SU-DHL-6 (cell line): ENCODE measurements around the gene GRID1.

Source experiments
- H2AFZ ChIP-seq: fragments of 200-600 bp; sonication (generic); 2 replicates; pipeline ENCODE4 v1.6.1; 2014; ENCODE audit warnings: low read depth, mild to moderate bottlenecking, moderate library complexity, mixed read lengths, antibody characterized with exemption, low read length; ENCODE audit not compliant: severe bottlenecking
- H3F3A ChIP-seq: fragments of 200-600 bp; shearing (Covaris generic); 2 replicates; pipeline ENCODE4 v1.6.0; 2016; ENCODE audit warnings: antibody characterized with exemption, mild to moderate bottlenecking; ENCODE audit not compliant: insufficient read depth
- H3K27ac ChIP-seq: fragments of 200-600 bp; sonication (generic); 2 replicates; pipeline ENCODE4 v1.5.1; 2016; ENCODE audit warnings: low read depth, mild to moderate bottlenecking, low read length, moderate library complexity, mixed read lengths
- H3K27me3 ChIP-seq: fragments of 200-600 bp; sonication (generic), shearing (Covaris generic); 2 replicates; pipeline ENCODE4 v1.6.0; 2014; ENCODE audit warnings: mild to moderate bottlenecking, low read length
- H3K36me3 ChIP-seq: fragments of 200-600 bp; sonication (generic); 2 replicates; pipeline ENCODE4 v1.6.1; 2014; ENCODE audit warnings: mild to moderate bottlenecking, low read length, mixed read lengths
- H3K4me2 ChIP-seq: fragments of 300-600, 200-600 bp; shearing (Covaris generic), sonication (generic); 2 replicates; pipeline ENCODE4 v1.6.0; 2014; ENCODE audit warnings: low read length, low read depth, mild to moderate bottlenecking; ENCODE audit not compliant: poor library complexity, severe bottlenecking
- H3K4me3 ChIP-seq: fragments of 200-600 bp; sonication (generic); 2 replicates; pipeline ENCODE4 v1.5.1; 2014; ENCODE audit warnings: antibody characterized with exemption, low read length, mild to moderate bottlenecking, mixed read lengths; ENCODE audit not compliant: insufficient read depth, poor library complexity, severe bottlenecking
- H3K79me2 ChIP-seq: fragments of 200-600 bp; sonication (generic); 2 replicates; pipeline ENCODE4 v1.6.1; 2014; ENCODE audit warnings: mild to moderate bottlenecking, low read length, moderate library complexity; ENCODE audit not compliant: insufficient read depth
- H3K9ac ChIP-seq: fragments of 200-600 bp; sonication (generic); 2 replicates; pipeline ENCODE4 v1.7.0; 2014; ENCODE audit warnings: mild to moderate bottlenecking, low read length
- H3K9me2 ChIP-seq: fragments of 200-600 bp; sonication (generic); replicated peaks from 2 replicates; pipeline ENCODE4 v1.6.1; 2014; ENCODE audit warnings: low read length; ENCODE audit not compliant: insufficient read depth
- H3K9me3 ChIP-seq: fragments of 200-600 bp; sonication (generic); 2 replicates; pipeline ENCODE4 v1.6.1; 2014; ENCODE audit warnings: low read length, mixed read lengths; ENCODE audit not compliant: insufficient read depth
- H4K20me1 ChIP-seq: fragments of 200-600 bp; sonication (generic); 2 replicates; pipeline ENCODE4 v1.6.1; 2014; ENCODE audit warnings: low read depth, mild to moderate bottlenecking, antibody characterized with exemption, low read length, moderate library complexity, mixed read lengths
- EZH2phosphoT487 ChIP-seq: fragments of 200-600 bp; sonication (generic), shearing (Covaris generic); conservative IDR thresholded peaks from 2 replicates; pipeline ENCODE4 v1.6.1; 2018; ENCODE audit warnings: mild to moderate bottlenecking, antibody characterized with exemption, low read length, moderate library complexity, mixed read lengths
- TF ChIP-seq, protein P1 (sequence below): fragments of 200-600 bp; sonication (generic); IDR thresholded peaks from one replicate; pipeline ENCODE4 v1.5.1; 2017; ENCODE audit warnings: antibody characterized with exemption, mild to moderate bottlenecking, low read length, moderate library complexity; ENCODE audit not compliant: insufficient read depth, poor library complexity, severe bottlenecking

GRID1 gene

DNA sequence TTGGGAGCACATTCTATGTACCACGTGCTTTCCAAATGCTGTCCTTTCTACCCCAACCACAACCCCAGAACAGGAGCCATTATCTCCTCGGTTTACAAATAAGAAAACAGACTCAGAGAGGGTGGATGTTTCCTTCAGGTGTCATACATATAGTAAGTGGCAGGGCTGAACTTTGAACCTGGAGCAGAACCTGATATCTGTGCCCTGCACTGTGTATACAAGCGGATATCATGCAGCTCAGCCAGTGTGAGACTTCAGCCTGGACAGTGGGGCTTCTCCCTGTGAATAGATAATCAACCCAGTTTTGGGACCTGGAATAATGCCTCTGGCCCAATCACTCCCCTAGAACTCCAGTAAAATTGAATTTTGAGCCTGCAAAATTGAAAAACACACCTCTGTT lies 341.1 kb downstream of the GRID1 start:
- Histone ChIP-seq H3F3A (no peaks in the 10 kb centered on the region), H3K9me2 (no peaks in the 10 kb centered on the region), H3K27ac (no peak overlapping the region), H2AFZ (no peak overlapping the region), H3K4me3 (no peak overlapping the region), H3K9me3 (peaks cover 11% of the 10 kb centered on the region; the same call in 1 of the 2 replicates), H3K36me3 (no peaks in the 10 kb centered on the region), H4K20me1 (no peaks in the 10 kb centered on the region), H3K27me3 (no peaks in the 10 kb centered on the region), H3K9ac (no peak overlapping the region), H3K79me2 (no peaks in the 10 kb centered on the region), H3K4me2 (no peak overlapping the region)
- TF ChIP-seq, protein P1, sequence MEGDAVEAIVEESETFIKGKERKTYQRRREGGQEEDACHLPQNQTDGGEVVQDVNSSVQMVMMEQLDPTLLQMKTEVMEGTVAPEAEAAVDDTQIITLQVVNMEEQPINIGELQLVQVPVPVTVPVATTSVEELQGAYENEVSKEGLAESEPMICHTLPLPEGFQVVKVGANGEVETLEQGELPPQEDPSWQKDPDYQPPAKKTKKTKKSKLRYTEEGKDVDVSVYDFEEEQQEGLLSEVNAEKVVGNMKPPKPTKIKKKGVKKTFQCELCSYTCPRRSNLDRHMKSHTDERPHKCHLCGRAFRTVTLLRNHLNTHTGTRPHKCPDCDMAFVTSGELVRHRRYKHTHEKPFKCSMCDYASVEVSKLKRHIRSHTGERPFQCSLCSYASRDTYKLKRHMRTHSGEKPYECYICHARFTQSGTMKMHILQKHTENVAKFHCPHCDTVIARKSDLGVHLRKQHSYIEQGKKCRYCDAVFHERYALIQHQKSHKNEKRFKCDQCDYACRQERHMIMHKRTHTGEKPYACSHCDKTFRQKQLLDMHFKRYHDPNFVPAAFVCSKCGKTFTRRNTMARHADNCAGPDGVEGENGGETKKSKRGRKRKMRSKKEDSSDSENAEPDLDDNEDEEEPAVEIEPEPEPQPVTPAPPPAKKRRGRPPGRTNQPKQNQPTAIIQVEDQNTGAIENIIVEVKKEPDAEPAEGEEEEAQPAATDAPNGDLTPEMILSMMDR = no peak
- TF ChIP-seq EZH2phosphoT487 = no peak

DNA sequence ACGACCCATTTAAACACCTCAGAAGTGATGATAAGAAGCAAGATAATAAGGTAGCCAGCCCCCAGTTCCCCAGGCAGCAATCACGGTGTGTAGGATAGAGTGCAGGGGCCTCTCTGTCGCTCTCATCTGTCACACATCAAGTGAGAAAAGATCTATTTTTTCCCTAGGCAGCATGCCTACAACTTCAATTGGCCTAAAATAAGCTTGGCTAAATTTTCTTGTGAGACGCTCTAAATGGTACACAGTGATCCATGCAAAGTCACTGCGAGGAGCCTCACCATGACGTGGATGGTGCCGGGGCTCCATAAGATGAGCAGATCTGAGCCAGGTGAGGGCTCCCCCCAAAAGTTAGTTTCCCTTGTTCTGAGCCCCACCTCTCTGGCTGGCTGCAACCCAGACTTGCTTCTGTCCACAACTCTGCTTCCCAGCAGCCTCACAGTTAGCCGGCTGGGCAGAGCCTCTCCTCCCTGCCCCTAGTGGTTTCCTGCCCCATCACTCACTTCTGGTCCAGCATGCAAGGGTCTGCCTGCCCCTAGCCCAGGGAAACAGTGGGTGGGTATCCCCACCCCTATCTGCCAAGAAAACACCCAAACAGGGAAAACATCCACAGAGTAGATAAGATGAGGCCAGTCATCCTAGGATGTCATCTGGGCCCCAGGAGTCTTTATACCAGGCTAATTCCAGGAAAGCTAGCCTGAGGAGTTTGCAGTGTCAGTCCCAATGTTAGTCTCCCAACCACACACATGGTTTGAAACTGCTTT lies 342.1 kb downstream of the GRID1 start:
- Histone ChIP-seq H3K27ac (no peak overlapping the region), H3K9ac (no peak overlapping the region), H3F3A (no peaks in the 10 kb centered on the region), H3K9me3 (0 out of 2 replicates have a peak, but pooled peaks cover under 1% of the 10 kb centered on the region), H2AFZ (no peak overlapping the region), H3K4me2 (no peak overlapping the region), H4K20me1 (no peaks in the 10 kb centered on the region), H3K4me3 (no peak overlapping the region), H3K79me2 (no peaks in the 10 kb centered on the region), H3K9me2 (no peaks in the 10 kb centered on the region), H3K27me3 (no peaks in the 10 kb centered on the region), H3K36me3 (no peaks in the 10 kb centered on the region)
- TF ChIP-seq EZH2phosphoT487 = no peak
- TF ChIP-seq, protein P1 = no peak

DNA sequence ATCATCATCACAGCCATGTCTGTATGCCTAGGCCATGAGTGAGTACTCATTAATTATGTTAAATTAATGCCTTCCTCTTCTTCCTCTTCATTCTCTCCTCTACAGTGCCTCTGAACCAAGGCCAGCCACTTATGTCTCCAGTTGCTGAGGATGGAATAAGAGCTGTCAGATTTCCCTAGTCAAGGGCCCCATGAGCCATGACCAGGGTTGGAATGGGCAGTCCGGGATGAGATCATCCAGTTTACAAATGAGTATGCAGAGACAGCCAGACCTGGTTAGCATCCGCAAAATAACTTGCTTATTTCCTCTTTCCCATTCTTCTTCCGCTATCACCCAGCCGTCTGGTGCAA lies 342.7 kb downstream of the GRID1 start:
- no peak overlapping the region for H3K4me2 ChIP-seq
- H3K27ac ChIP-seq = no peak overlapping the region
- H3K9ac ChIP-seq = no peak overlapping the region
- H3K9me3 ChIP-seq = no peaks in the 10 kb centered on the region
- H3F3A ChIP-seq = no peaks in the 10 kb centered on the region
- no peaks in the 10 kb centered on the region for H4K20me1 ChIP-seq
- H3K9me2 ChIP-seq = no peaks in the 10 kb centered on the region
- TF ChIP-seq EZH2phosphoT487 = no peak
- TF ChIP-seq, protein P1 = no peak
- H3K36me3 ChIP-seq = no peaks in the 10 kb centered on the region
- no peak overlapping the region for H3K4me3 ChIP-seq
- H3K79me2 ChIP-seq = no peaks in the 10 kb centered on the region
- H3K27me3 ChIP-seq = no peaks in the 10 kb centered on the region
- H2AFZ ChIP-seq = no peak overlapping the region
